ENCODE measurements around the gene ETFA.
"Not testable (repeated sequence)": the region's sequence is repeated elsewhere in the genome, so short reads cannot be mapped to it uniquely, and the experiment has no call there.

- TF ChIP-seq EZH2 (optimal IDR thresholded peaks at IDR 0.05; ENCODE audit: low read depth, low read length); CTCF (IDR thresholded peaks at IDR 0.05; ENCODE audit: low read length): not testable (repeated sequence)
Measured at GRCh38 chr15:76297951-76298350, 13.3 kb downstream of the ETFA start.
